ENCODE measurements around the gene SLC36A4.

SLC36A4 gene

DNA sequence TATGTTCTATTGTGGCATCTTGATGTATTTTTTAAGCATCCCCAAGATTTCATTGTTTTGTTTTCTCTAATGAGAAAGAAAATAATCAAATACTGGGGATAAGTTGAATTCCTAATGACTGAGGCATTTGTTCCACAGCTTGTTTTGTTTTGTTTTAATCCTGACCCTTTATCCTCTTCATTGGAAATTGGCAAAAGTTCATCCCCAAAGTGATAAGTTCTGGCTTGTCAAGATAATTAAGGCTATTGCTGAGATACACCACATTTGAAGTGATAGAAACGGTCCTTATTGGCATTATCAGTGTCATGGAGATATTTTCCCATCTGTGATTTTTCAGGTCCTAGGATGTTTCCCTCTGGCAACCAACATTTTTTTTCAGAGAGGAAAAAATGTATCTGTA, 65.0 kb downstream of the SLC36A4 start:
- TF ChIP-seq, protein P1, sequence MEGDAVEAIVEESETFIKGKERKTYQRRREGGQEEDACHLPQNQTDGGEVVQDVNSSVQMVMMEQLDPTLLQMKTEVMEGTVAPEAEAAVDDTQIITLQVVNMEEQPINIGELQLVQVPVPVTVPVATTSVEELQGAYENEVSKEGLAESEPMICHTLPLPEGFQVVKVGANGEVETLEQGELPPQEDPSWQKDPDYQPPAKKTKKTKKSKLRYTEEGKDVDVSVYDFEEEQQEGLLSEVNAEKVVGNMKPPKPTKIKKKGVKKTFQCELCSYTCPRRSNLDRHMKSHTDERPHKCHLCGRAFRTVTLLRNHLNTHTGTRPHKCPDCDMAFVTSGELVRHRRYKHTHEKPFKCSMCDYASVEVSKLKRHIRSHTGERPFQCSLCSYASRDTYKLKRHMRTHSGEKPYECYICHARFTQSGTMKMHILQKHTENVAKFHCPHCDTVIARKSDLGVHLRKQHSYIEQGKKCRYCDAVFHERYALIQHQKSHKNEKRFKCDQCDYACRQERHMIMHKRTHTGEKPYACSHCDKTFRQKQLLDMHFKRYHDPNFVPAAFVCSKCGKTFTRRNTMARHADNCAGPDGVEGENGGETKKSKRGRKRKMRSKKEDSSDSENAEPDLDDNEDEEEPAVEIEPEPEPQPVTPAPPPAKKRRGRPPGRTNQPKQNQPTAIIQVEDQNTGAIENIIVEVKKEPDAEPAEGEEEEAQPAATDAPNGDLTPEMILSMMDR (IDR thresholded peaks at IDR 0.05; ENCODE audit: poor library complexity, severe bottlenecking): no peak
- ATAC-seq (ENCODE audit: low read depth): no peak

DNA sequence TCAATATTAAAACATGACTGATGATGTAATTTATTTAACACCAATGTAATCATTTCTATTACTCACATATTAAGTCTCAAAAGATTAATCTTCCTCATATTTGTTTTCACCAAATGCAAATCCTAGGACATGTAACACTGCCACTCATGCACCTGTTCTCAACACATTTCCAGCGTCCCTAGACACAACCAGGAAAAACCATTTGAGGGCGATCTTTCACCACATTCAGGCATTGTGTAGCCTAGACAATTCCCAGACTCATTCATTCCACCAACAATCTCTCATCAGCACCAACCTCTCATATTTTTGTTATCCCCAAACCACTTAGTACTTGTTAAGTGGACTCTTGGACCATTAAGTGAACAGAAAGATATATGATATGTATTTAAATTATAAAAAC, 66.1 kb downstream of the SLC36A4 start:
- TF ChIP-seq, protein P1 (IDR thresholded peaks at IDR 0.05; ENCODE audit: poor library complexity, severe bottlenecking): no peak

More for the DNA sequence above, 65.0 kb downstream of the SLC36A4 start:
- Histone ChIP-seq H3K27me3 (ENCODE audit: insufficient read depth, poor library complexity, severe bottlenecking) (no peaks in the 10 kb centered on the region), H3K27ac (ENCODE audit: poor library complexity, severe bottlenecking) (no peak overlapping the region), H3K9me3 (ENCODE audit: severe bottlenecking) (no peaks in the 10 kb centered on the region), H3K4me1 (ENCODE audit: insufficient read depth, poor library complexity, severe bottlenecking) (no peaks in the 10 kb centered on the region), H3K36me3 (ENCODE audit: low read depth) (no peaks in the 10 kb centered on the region), H3K4me3 (ENCODE audit: severe bottlenecking) (no peak overlapping the region)
- no peak for DNase-seq (ENCODE audit: low spot score)

DNA sequence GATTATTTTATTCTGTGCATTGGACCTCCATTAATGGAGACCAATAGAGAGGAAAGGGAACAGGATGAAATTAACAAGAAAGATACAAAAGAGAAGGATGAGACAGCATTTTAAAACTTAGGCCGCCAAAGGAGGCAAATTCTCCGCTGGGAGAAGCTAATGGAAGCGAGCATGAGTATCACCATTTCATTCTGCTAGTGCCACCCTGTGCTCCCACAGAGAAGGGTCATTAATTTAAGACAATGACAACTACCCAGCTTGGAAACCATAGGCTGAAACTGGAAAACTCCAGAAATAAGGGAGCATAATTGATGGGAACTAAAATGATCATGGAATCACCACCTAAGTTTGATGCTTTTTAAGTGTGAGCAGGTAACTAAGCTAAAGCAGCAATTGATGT, 69.2 kb downstream of the SLC36A4 start:
- DNase-seq (ENCODE audit: low spot score) (no peak), ATAC-seq (ENCODE audit: low read depth) (no peak)
- H3K36me3 ChIP-seq (ENCODE audit: low read depth): no peaks in the 10 kb centered on the region
- no peak overlapping the region for H3K4me3 ChIP-seq (ENCODE audit: severe bottlenecking)
- no peaks in the 10 kb centered on the region for H3K9me3 ChIP-seq (ENCODE audit: severe bottlenecking)
- H3K27ac ChIP-seq (ENCODE audit: poor library complexity, severe bottlenecking): no peak overlapping the region
- TF ChIP-seq, protein P1 (IDR thresholded peaks at IDR 0.05; ENCODE audit: poor library complexity, severe bottlenecking): no peak
- H3K27me3 ChIP-seq (ENCODE audit: insufficient read depth, poor library complexity, severe bottlenecking): no peaks in the 10 kb centered on the region
- H3K4me1 ChIP-seq (ENCODE audit: insufficient read depth, poor library complexity, severe bottlenecking): no peaks in the 10 kb centered on the region

More for the DNA sequence above, 66.1 kb downstream of the SLC36A4 start:
- Histone ChIP-seq H3K9me3 (ENCODE audit: severe bottlenecking) (no peaks in the 10 kb centered on the region), H3K27ac (ENCODE audit: poor library complexity, severe bottlenecking) (no peak overlapping the region), H3K4me1 (ENCODE audit: insufficient read depth, poor library complexity, severe bottlenecking) (no peaks in the 10 kb centered on the region), H3K27me3 (ENCODE audit: insufficient read depth, poor library complexity, severe bottlenecking) (no peaks in the 10 kb centered on the region), H3K36me3 (ENCODE audit: low read depth) (no peaks in the 10 kb centered on the region), H3K4me3 (ENCODE audit: severe bottlenecking) (no peak overlapping the region)
- ATAC-seq (ENCODE audit: low read depth) (no peak), DNase-seq (ENCODE audit: low spot score) (no peak)

DNA sequence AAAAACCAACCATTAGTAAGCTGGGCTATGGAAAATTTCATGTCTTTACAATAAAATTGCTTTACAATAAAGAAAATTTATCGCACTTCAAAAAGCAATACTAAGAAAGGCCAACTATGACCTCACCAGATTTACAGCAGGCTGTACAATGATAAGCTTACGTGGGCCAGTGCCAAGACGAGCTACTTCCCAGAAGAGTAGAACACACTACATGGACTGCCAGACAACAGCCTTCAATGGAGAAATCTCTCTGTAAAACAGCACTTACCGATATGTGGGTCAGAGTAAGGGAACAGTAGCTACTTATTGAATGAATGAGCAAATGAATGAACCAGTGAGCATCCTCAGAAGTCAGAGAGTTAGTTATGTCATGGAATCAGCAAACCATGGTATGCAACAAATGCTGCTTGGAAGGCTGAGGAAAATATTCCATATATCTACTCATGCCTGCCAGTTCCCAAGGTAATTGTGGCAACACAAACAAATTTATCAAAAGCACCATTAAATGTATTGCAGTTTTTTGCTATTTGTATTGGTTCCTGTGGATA, 74.4 kb downstream of the SLC36A4 start:
- no peak for DNase-seq (ENCODE audit: low spot score)
- Histone ChIP-seq H3K9me3 (ENCODE audit: severe bottlenecking) (no peaks in the 10 kb centered on the region), H3K36me3 (ENCODE audit: low read depth) (no peaks in the 10 kb centered on the region), H3K4me3 (ENCODE audit: severe bottlenecking) (no peak overlapping the region), H3K27ac (ENCODE audit: poor library complexity, severe bottlenecking) (no peak overlapping the region), H3K4me1 (ENCODE audit: insufficient read depth, poor library complexity, severe bottlenecking) (no peaks in the 10 kb centered on the region), H3K27me3 (ENCODE audit: insufficient read depth, poor library complexity, severe bottlenecking) (no peaks in the 10 kb centered on the region)
- ATAC-seq (ENCODE audit: low read depth): no peak
- TF ChIP-seq, protein P1 (IDR thresholded peaks at IDR 0.05; ENCODE audit: poor library complexity, severe bottlenecking): no peak

DNA sequence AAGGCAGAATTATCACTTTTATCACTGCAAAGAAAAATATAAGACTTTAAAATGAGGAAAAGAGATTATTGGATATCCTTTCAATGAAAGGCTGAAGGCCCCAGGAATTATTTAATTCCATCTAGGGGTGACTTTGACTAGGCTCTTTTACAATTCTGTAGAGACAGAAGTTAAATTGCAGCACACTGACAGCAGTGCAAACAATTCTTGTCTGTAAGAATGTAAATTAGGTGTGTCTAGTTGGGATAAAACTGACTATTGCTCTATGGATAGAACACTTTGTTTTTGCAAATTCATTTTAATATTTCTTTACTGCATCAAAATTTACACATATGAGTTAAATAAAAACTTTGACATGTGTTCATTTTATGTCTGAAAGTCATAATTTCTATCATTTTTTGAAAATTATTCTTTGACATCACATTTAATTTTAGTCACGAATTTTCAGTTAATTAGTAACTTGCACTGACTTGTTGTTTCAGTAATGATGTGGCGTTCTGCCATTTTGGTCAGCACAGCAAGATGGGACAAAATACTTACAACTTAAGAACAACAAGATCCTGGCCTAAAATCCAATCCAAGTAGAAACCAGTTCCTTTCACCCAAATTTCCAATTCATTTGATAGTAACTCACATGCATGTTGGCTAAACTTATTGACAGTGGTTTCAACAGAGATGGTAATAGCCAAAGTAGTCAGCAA, 75.1 kb downstream of the SLC36A4 start:
- no peak for ATAC-seq (ENCODE audit: low read depth)
- Histone ChIP-seq H3K27ac (ENCODE audit: poor library complexity, severe bottlenecking) (no peak overlapping the region), H3K27me3 (ENCODE audit: insufficient read depth, poor library complexity, severe bottlenecking) (no peaks in the 10 kb centered on the region), H3K9me3 (ENCODE audit: severe bottlenecking) (no peaks in the 10 kb centered on the region), H3K36me3 (ENCODE audit: low read depth) (no peaks in the 10 kb centered on the region), H3K4me1 (ENCODE audit: insufficient read depth, poor library complexity, severe bottlenecking) (no peaks in the 10 kb centered on the region), H3K4me3 (ENCODE audit: severe bottlenecking) (no peak overlapping the region)
- DNase-seq (ENCODE audit: low spot score): no peak
- TF ChIP-seq, protein P1 (IDR thresholded peaks at IDR 0.05; ENCODE audit: poor library complexity, severe bottlenecking): no peak

Data from RWPE2 (cell line).